Endodermal cell (in vitro differentiated cells): ENCODE measurements around the gene DEFB129. TPM values are rescaled to one million over a fixed set of nuclear protein-coding genes. Genes with fewer than 3 reads are reported as not detected.

Source experiments
- DNase-seq: peaks from one replicate; pipeline ENCODE4 v3.0.0-alpha.2; 2017
- H3K27ac ChIP-seq: 2 replicates; pipeline ENCODE4 v1.5.1; 2013; ENCODE audit warnings: mild to moderate bottlenecking, low read depth, low read length, moderate library complexity
- H3K27me3 ChIP-seq: 2 replicates; pipeline ENCODE4 v1.6.1; 2013; ENCODE audit warnings: mild to moderate bottlenecking, low read length, moderate library complexity; ENCODE audit not compliant: insufficient read depth, control insufficient read depth, poor library complexity, severe bottlenecking
- H3K36me3 ChIP-seq: 2 replicates; pipeline ENCODE4 v1.7.0; 2013; ENCODE audit warnings: mild to moderate bottlenecking, low read length, moderate library complexity; ENCODE audit not compliant: control insufficient read depth, insufficient read depth
- H3K4me1 ChIP-seq: one replicate; pipeline ENCODE4 v1.7.0; 2013; ENCODE audit warnings: low read length; ENCODE audit not compliant: control insufficient read depth, insufficient read depth
- H3K4me3 ChIP-seq: 2 replicates; pipeline ENCODE4 v1.5.1; 2013; ENCODE audit warnings: mild to moderate bottlenecking, low read length, moderate library complexity
- H3K9ac ChIP-seq: 2 replicates; pipeline ENCODE4 v1.6.1; 2013; ENCODE audit warnings: mild to moderate bottlenecking, low read length, moderate library complexity; ENCODE audit not compliant: poor library complexity, severe bottlenecking; ENCODE audit errors: extremely low read depth
- H3K9me3 ChIP-seq: 2 replicates; pipeline ENCODE4 v1.6.1; 2013; ENCODE audit warnings: mild to moderate bottlenecking, low read length, moderate library complexity; ENCODE audit not compliant: control insufficient read depth
- H3K27ac Mint-ChIP-seq: 2 replicates; pipeline ENCODE4 v1.8.0; 2020; ENCODE audit warnings: mixed read lengths
- H3K27me3 Mint-ChIP-seq: 2 replicates; pipeline ENCODE4 v1.8.0; 2021; ENCODE audit warnings: mild to moderate bottlenecking, mixed read lengths; ENCODE audit not compliant: insufficient read depth
- H3K36me3 Mint-ChIP-seq: 2 replicates; pipeline ENCODE4 v1.8.0; 2020; ENCODE audit warnings: low read depth, mixed read lengths
- H3K4me1 Mint-ChIP-seq: 2 replicates; pipeline ENCODE4 v1.8.0; 2020; ENCODE audit warnings: mixed read lengths
- H3K4me3 Mint-ChIP-seq: 2 replicates; pipeline ENCODE4 v1.8.0; 2020; ENCODE audit warnings: mild to moderate bottlenecking, moderate library complexity, mixed read lengths
- H3K9me3 Mint-ChIP-seq: 2 replicates; pipeline ENCODE4 v1.8.0; 2020; ENCODE audit warnings: mild to moderate bottlenecking, mixed read lengths
- CTCF ChIP-seq: fragments of 200-600 bp; sonication (generic); conservative IDR thresholded peaks from 2 replicates; pipeline ENCODE4 v1.5.0; 2021; ENCODE audit warnings: antibody characterized with exemption, mild to moderate bottlenecking
- WGBS, 2 experiments: methylation state at CpG; one replicate each; pipeline versions ENCODE4 v1.1.5 to v1.1.7; 2013; ENCODE audit warnings: missing lambda C conversion rate in 2 of 2, mixed read lengths in 1 of 2; ENCODE audit not compliant: insufficient coverage in 1 of 2, insufficient read length in 1 of 2; 5-methylcytosine and 5-hydroxymethylcytosine counted together
- total RNA-seq, 2 donors: library from RNA; stranded (reverse); fragmentation: NEBNext Ultra II Directional in 1 of 2; extraction: Animal tissue kit (Norgen Biotek cat#: 25700) in 1 of 2; gene quantifications; 2 replicates in 1 of 2; 3 replicates in 1 of 2; pipeline ENCODE4 v1.2.1, GENCODE V29; 2021

DEFB129 gene
- total RNA-seq, 2 donors from 2014 or later: not detected

DNA sequence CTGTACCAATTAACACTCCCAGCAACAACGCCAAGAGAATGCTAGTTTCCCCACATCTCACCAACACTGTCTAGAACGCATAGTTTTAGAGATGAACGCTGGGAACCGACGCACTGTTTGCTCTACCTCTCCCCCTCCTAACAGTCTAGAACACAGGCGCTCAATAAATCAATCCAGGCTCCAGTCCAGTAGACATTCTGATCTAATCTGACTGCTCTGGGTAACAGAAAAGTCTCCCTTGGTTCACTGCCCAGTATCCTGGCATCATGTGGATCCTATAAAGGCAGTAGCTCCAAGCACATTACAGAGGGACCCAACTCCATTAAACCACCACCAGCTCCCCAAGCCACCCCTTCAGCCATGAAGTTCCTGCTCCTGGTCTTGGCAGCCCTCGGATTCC lies 30.4 kb downstream of the DEFB129 start, which contains the start of gene DEFB132:
DEFB132 (plus strand) TSS at position 306 of the 400 bp plus-strand sequence; CDS start at position 361, 55 bp downstream.
- TF ChIP-seq CTCF: no peak
- no peak within 1 kb of the TSS for H3K9ac ChIP-seq
- H3K36me3 ChIP-seq: no peaks in the 10 kb centered on the region
- Mint-ChIP-seq H3K27ac (no peak within 1 kb of the TSS), H3K27me3 (peaks cover 91% of the 10 kb centered on the region), H3K36me3 (no peaks in the 10 kb centered on the region), H3K4me1 (peaks cover 7% of the 10 kb centered on the region), H3K4me3 (no peak within 1 kb of the TSS), H3K9me3 (no peaks in the 10 kb centered on the region)
- no peak for DNase-seq
- H3K27me3 ChIP-seq: peaks cover 33% of the 10 kb centered on the region
- H3K4me1 ChIP-seq: no peaks in the 10 kb centered on the region
- H3K4me3 ChIP-seq: no peak within 1 kb of the TSS
- WGBS, 2 experiments: 81 to 92% methylated on average over 6 to 7 of the region's 7 CpGs
- H3K27ac ChIP-seq: no peak within 1 kb of the TSS
- no peaks in the 10 kb centered on the region for H3K9me3 ChIP-seq

DNA sequence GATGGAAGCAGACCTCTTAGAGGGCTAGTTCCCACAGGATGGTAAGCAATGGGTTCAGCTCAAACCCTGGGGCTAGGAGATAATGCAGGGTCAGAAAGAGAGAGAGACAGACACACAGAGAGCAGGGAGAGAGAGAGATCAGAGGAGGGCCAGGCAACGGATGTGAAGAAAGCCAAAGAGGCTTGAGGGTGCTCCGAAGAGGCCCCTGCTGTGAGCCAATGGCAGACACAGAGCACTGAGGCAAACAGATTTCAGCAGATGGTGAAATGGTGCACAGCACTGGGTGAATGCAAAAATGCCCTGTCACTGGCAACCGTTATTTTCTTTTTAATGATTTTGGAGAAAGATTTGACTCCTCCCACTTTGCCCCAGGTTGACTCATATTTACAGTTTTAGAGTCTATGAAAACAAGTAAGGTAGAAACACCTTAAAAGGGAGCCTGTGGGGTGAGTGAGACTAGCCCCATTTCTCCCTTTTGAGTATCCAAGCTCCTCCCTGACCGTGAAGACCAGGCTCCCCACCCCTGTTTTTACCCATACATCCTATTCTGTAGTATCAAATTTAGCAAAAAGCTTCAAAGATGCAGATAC lies 31.3 kb downstream of the DEFB129 start:
- Mint-ChIP-seq H3K9me3 (no peaks in the 10 kb centered on the region), H3K4me3 (no peak overlapping the region), H3K27me3 (peaks cover 91% of the 10 kb centered on the region), H3K4me1 (peaks cover 3% of the 10 kb centered on the region), H3K36me3 (no peaks in the 10 kb centered on the region), H3K27ac (no peak overlapping the region)
- Histone ChIP-seq H3K4me1 (no peaks in the 10 kb centered on the region), H3K27ac (no peak overlapping the region), H3K9ac (no peak overlapping the region), H3K4me3 (no peak overlapping the region), H3K36me3 (no peaks in the 10 kb centered on the region), H3K9me3 (no peaks in the 10 kb centered on the region), H3K27me3 (peaks cover 40% of the 10 kb centered on the region)
- DNase-seq: no peak
- no peak for TF ChIP-seq CTCF
- WGBS, 2 experiments: 71 to 77% methylated on average over 4 of the region's 4 CpGs

DNA sequence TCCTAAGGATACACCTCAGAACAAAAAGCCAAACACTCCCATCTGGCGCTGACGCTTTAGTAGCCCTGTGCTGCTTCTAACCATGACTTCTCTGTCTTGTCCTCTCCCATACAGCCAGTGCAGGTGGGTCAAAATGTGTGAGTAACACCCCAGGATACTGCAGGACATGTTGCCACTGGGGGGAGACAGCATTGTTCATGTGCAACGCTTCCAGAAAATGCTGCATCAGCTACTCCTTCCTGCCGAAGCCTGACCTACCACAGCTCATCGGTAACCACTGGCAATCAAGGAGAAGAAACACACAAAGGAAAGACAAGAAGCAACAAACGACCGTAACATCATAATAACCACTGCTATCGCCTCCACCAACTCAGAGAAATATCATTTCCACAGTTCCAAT lies 31.9 kb downstream of the DEFB129 start:
- no peaks in the 10 kb centered on the region for H3K4me1 ChIP-seq
- no peaks in the 10 kb centered on the region for H3K9me3 Mint-ChIP-seq
- H3K4me3 Mint-ChIP-seq: no peak overlapping the region
- no peak for TF ChIP-seq CTCF
- WGBS, 2 experiments: 60 to 74% methylated on average over 1 to 8 of the region's 8 CpGs
- H3K27ac Mint-ChIP-seq: no peak overlapping the region
- H3K27ac ChIP-seq: no peak overlapping the region
- H3K27me3 ChIP-seq: peaks cover 40% of the 10 kb centered on the region
- H3K27me3 Mint-ChIP-seq: peaks cover 91% of the 10 kb centered on the region
- H3K4me1 Mint-ChIP-seq: no peaks in the 10 kb centered on the region
- H3K36me3 ChIP-seq: no peaks in the 10 kb centered on the region
- H3K9ac ChIP-seq: no peak overlapping the region
- H3K4me3 ChIP-seq: no peak overlapping the region
- H3K9me3 ChIP-seq: no peaks in the 10 kb centered on the region
- H3K36me3 Mint-ChIP-seq: no peaks in the 10 kb centered on the region
- no peak for DNase-seq
